Measurements from ENCODE around the gene FAM174C. TPM values are rescaled to one million over a fixed set of nuclear protein-coding genes. Genes with fewer than 3 reads are reported as not detected.

FAM174C gene
- total and polyA plus RNA-seq, 2 donors (not counting 3 experiments of a cell fraction or from before 2014, with no cell fraction given): 46.7 to 83.9 TPM

GRCh38 chr19:1285737-1286360 lies 10.5 kb downstream of the FAM174C start, which contains the start of gene EFNA2:
EFNA2 (plus strand) TSS chr19:1285873; CDS start chr19:1286169, 296 bp downstream.
- dilution Hi-C loops (cut with MboI; ENCODE audit: extremely low pct_ligation_motif_present, low sequenced_read_pairs) (no loop called here), intact Hi-C loops (cut with micrococcal nuclease) (no loop called here)
- Histone ChIP-seq H3K36me3 (ENCODE audit: control insufficient read depth in 2 of 2, extremely low read depth in 1 of 2, insufficient read depth in 2 of 2, low read length in 2 of 2) (no peaks in the 10 kb centered on the region), H3K9me1 (replicated peaks; ENCODE audit: control insufficient read depth, extremely low read depth, insufficient read depth, low read length) (no peaks in the 10 kb centered on the region), H2AFZ (ENCODE audit: low read depth, low read length) (no peak within 1 kb of the TSS), H3K79me2 (ENCODE audit: control insufficient read depth, insufficient read depth, low read length) (no peaks in the 10 kb centered on the region), H3K4me1 (ENCODE audit: control insufficient read depth, extremely low read depth, insufficient read depth, low read length) (no peaks in the 10 kb centered on the region), H3K4me2 (ENCODE audit: insufficient read depth, low read length) (no peak within 1 kb of the TSS), H3K9ac (replicated peaks; ENCODE audit: extremely low read depth, insufficient read depth, low read length) (no peak within 1 kb of the TSS), H4K20me1 (replicated peaks; ENCODE audit: control insufficient read depth, extremely low read depth, insufficient read depth, low read length) (no peaks in the 10 kb centered on the region), H3K9me3 (replicated peaks; ENCODE audit: control insufficient read depth, insufficient read depth, low read length) (no peaks in the 10 kb centered on the region), H3K27me3 (ENCODE audit: control insufficient read depth in 2 of 2, insufficient read depth in 2 of 2, low read length in 2 of 2) (peaks cover 8 to 20% of the 10 kb centered on the region in 2 experiments), H3K4me3 (replicated peaks in 1 of 3; ENCODE audit: insufficient read depth in 1 of 3, low read depth in 1 of 3, low read length in 3 of 3) (peak within 1 kb of the TSS in 1 of 3 experiments; percentile 18), H3K27ac (ENCODE audit: insufficient read depth, low read depth, low read length) (no peak within 1 kb of the TSS)
- TF ChIP-seq JUN (IDR thresholded peaks at IDR 0.05; ENCODE audit: borderline replicate concordance, insufficient read depth, insufficient read length, low read depth): no peak
- no peak for TF ChIP-seq MAX (IDR thresholded peaks at IDR 0.05; ENCODE audit: insufficient read depth, insufficient read length)
- TF ChIP-seq POLR2AphosphoS5 (IDR thresholded peaks at IDR 0.05; ENCODE audit: insufficient read depth, low read depth, low read length): no peak
- no peak for TF ChIP-seq EZH2 (IDR thresholded peaks at IDR 0.05; ENCODE audit: borderline replicate concordance, low read depth, low read length, severe bottlenecking)
- no peak for TF ChIP-seq POLR2A (IDR thresholded peaks at IDR 0.05; ENCODE audit: low read depth, low read length)
- TF ChIP-seq GATA2 (IDR thresholded peaks at IDR 0.05; ENCODE audit: insufficient read depth, insufficient read length, low read depth, low read length): no peak
- no peak for TF ChIP-seq MYC (IDR thresholded peaks at IDR 0.05; ENCODE audit: low read depth, low read length)
- TF ChIP-seq FOS (IDR thresholded peaks at IDR 0.05; ENCODE audit: borderline replicate concordance, insufficient read depth, low read length): no peak
- TF ChIP-seq, protein P1, sequence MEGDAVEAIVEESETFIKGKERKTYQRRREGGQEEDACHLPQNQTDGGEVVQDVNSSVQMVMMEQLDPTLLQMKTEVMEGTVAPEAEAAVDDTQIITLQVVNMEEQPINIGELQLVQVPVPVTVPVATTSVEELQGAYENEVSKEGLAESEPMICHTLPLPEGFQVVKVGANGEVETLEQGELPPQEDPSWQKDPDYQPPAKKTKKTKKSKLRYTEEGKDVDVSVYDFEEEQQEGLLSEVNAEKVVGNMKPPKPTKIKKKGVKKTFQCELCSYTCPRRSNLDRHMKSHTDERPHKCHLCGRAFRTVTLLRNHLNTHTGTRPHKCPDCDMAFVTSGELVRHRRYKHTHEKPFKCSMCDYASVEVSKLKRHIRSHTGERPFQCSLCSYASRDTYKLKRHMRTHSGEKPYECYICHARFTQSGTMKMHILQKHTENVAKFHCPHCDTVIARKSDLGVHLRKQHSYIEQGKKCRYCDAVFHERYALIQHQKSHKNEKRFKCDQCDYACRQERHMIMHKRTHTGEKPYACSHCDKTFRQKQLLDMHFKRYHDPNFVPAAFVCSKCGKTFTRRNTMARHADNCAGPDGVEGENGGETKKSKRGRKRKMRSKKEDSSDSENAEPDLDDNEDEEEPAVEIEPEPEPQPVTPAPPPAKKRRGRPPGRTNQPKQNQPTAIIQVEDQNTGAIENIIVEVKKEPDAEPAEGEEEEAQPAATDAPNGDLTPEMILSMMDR (IDR thresholded peaks at IDR 0.05; ENCODE audit: extremely low read depth in 1 of 2, insufficient read depth in 1 of 2, low read depth in 1 of 2, low read length in 2 of 2): no peak
- ChIA-PET CTCF (no interaction called here), POLR2A (no interaction called here)
- BruUV-seq (replicated peaks): no TSS peak
- DNase-seq (ENCODE audit: low read depth, low spot score) (no peak), FAIRE-seq (no peak)
